Endothelial cell of umbilical vein (primary cell): Measurements from ENCODE around the gene RER1.

Experiments used
- EZH2 ChIP-seq: IDR thresholded peaks from 2 replicates; pipeline ENCODE4 v1.6.1; 2012; ENCODE audit warnings: borderline replicate concordance, low read depth, mild to moderate bottlenecking, moderate library complexity, low read length, inconsistent platforms; ENCODE audit not compliant: severe bottlenecking
- JUN ChIP-seq: IDR thresholded peaks from 2 replicates; pipeline ENCODE4 v1.6.1; 2011; ENCODE audit warnings: borderline replicate concordance, low read depth; ENCODE audit not compliant: insufficient read length, insufficient read depth
- MAX ChIP-seq: IDR thresholded peaks from 2 replicates; pipeline ENCODE4 v1.6.1; 2011; ENCODE audit not compliant: insufficient read depth, insufficient read length
- POLR2A ChIP-seq: IDR thresholded peaks from 2 replicates; pipeline ENCODE4 v1.6.1; 2012; ENCODE audit warnings: low read depth, mild to moderate bottlenecking, control low read depth, low read length
- POLR2AphosphoS5 ChIP-seq: IDR thresholded peaks from 2 replicates; pipeline ENCODE4 v1.6.1; 2012; ENCODE audit warnings: low read depth, mild to moderate bottlenecking, control low read depth, low read length, moderate library complexity; ENCODE audit not compliant: insufficient read depth
- TF ChIP-seq, protein P1 (sequence below), 2 donors: IDR thresholded peaks; 1 replicate in 1 of 2; 2 replicates in 1 of 2; pipeline ENCODE4 v1.5.1; 2011; ENCODE audit warnings: low read length in 2 of 2, mild to moderate bottlenecking in 2 of 2, moderate library complexity in 2 of 2, control low read depth in 1 of 2, inconsistent platforms in 1 of 2, low read depth in 1 of 2; ENCODE audit not compliant: insufficient read depth in 1 of 2; ENCODE audit errors: extremely low read depth in 1 of 2

- TF ChIP-seq, protein P1, sequence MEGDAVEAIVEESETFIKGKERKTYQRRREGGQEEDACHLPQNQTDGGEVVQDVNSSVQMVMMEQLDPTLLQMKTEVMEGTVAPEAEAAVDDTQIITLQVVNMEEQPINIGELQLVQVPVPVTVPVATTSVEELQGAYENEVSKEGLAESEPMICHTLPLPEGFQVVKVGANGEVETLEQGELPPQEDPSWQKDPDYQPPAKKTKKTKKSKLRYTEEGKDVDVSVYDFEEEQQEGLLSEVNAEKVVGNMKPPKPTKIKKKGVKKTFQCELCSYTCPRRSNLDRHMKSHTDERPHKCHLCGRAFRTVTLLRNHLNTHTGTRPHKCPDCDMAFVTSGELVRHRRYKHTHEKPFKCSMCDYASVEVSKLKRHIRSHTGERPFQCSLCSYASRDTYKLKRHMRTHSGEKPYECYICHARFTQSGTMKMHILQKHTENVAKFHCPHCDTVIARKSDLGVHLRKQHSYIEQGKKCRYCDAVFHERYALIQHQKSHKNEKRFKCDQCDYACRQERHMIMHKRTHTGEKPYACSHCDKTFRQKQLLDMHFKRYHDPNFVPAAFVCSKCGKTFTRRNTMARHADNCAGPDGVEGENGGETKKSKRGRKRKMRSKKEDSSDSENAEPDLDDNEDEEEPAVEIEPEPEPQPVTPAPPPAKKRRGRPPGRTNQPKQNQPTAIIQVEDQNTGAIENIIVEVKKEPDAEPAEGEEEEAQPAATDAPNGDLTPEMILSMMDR (IDR thresholded peaks at IDR 0.05; ENCODE audit: extremely low read depth in 1 of 2, insufficient read depth in 1 of 2, low read depth in 1 of 2, low read length in 2 of 2), result no peak
- TF ChIP-seq POLR2A, result no peak
- no peak for TF ChIP-seq JUN
- TF ChIP-seq MAX, result peak; percentile 20
- TF ChIP-seq POLR2AphosphoS5, result no peak
- TF ChIP-seq EZH2, result no peak
These were observed 46.0 kb downstream of the RER1 start for GRCh38 chr1:2437617-2438016.
